HG02678 (cell line): Measurements from ENCODE around the gene EXT2.

Experiments used
- ATAC-seq: cut with Tn5 transposase; IDR thresholded peaks from one replicate; pipeline ENCODE4 v1.9.1; 2021; ENCODE audit warnings: mild to moderate bottlenecking, moderate library complexity; ENCODE audit not compliant: unreplicated experiment

EXT2 gene

GRCh38 chr11:44192462-44193100 lies 97.1 kb downstream of the EXT2 start:
- ATAC-seq = no peak

GRCh38 chr11:44193856-44194255 lies 98.4 kb downstream of the EXT2 start:
- no peak for ATAC-seq

- ATAC-seq = no peak
Observed at GRCh38 chr11:44198146-44198724, 102.8 kb downstream of the EXT2 start.

GRCh38 chr11:44199298-44199697 lies 103.8 kb downstream of the EXT2 start:
- no peak for ATAC-seq

GRCh38 chr11:44199816-44200215 lies 104.3 kb downstream of the EXT2 start:
- ATAC-seq = no peak

- ATAC-seq = no peak
Observed at GRCh38 chr11:44203270-44204043, 108.0 kb downstream of the EXT2 start.

GRCh38 chr11:44205352-44205751 lies 109.9 kb downstream of the EXT2 start:
- ATAC-seq = no peak

GRCh38 chr11:44205836-44206235 lies 110.4 kb downstream of the EXT2 start:
- no peak for ATAC-seq

- ATAC-seq = no peak
Observed at GRCh38 chr11:44207292-44207691, 111.8 kb downstream of the EXT2 start.

GRCh38 chr11:44208976-44209603 lies 113.6 kb downstream of the EXT2 start:
- ATAC-seq = no peak

- no peak for ATAC-seq
Observed at GRCh38 chr11:44212128-44212527, 116.7 kb downstream of the EXT2 start.

GRCh38 chr11:44213148-44213547 lies 117.7 kb downstream of the EXT2 start:
- no peak for ATAC-seq

- no peak for ATAC-seq
Observed at GRCh38 chr11:44217432-44217831, 122.0 kb downstream of the EXT2 start.

- no peak for ATAC-seq
Observed at GRCh38 chr11:44219830-44220796, 124.6 kb downstream of the EXT2 start.

- ATAC-seq = no peak
Observed at GRCh38 chr11:44221456-44221855, 126.0 kb downstream of the EXT2 start.

GRCh38 chr11:44221992-44222391 lies 126.5 kb downstream of the EXT2 start:
- no peak for ATAC-seq

GRCh38 chr11:44223238-44223637 lies 127.8 kb downstream of the EXT2 start:
- no peak for ATAC-seq

GRCh38 chr11:44224867-44225501 lies 129.5 kb downstream of the EXT2 start:
- no peak for ATAC-seq

GRCh38 chr11:44226490-44226889 lies 131.0 kb downstream of the EXT2 start:
- no peak for ATAC-seq

- peak; percentile 61 for ATAC-seq
Observed at GRCh38 chr11:44226945-44227344, 131.5 kb downstream of the EXT2 start.
